Mucosa of stomach (tissue), 1 donor: ENCODE data around the gene ABCB6.
A peak's percentile ranks its signal among the peaks of the same experiment; 100 is the strongest.

ENCODE experiments used
- H3K27me3 ChIP-seq: one replicate; pipeline ENCODE4 v1.7.0; 2013; ENCODE audit warnings: mild to moderate bottlenecking, low read length; ENCODE audit not compliant: control insufficient read depth, insufficient read depth
- H3K36me3 ChIP-seq: one replicate; pipeline ENCODE4 v1.7.0; 2013; ENCODE audit warnings: low read length; ENCODE audit not compliant: control insufficient read depth, insufficient read depth
- H3K4me1 ChIP-seq: one replicate; pipeline ENCODE4 v1.7.0; 2013; ENCODE audit warnings: mild to moderate bottlenecking, low read length; ENCODE audit not compliant: control insufficient read depth, insufficient read depth
- H3K4me3 ChIP-seq: one replicate; pipeline ENCODE4 v1.7.0; 2013; ENCODE audit warnings: low read length
- H3K9ac ChIP-seq: one replicate; pipeline ENCODE4 v1.7.0; 2013; ENCODE audit warnings: mild to moderate bottlenecking, low read length, moderate library complexity
- H3K9me3 ChIP-seq: one replicate; pipeline ENCODE4 v1.7.0; 2013; ENCODE audit warnings: mild to moderate bottlenecking, low read length, moderate library complexity; ENCODE audit not compliant: control insufficient read depth
- donor health status: Pancreatic carcinoma.

ABCB6 gene

DNA sequence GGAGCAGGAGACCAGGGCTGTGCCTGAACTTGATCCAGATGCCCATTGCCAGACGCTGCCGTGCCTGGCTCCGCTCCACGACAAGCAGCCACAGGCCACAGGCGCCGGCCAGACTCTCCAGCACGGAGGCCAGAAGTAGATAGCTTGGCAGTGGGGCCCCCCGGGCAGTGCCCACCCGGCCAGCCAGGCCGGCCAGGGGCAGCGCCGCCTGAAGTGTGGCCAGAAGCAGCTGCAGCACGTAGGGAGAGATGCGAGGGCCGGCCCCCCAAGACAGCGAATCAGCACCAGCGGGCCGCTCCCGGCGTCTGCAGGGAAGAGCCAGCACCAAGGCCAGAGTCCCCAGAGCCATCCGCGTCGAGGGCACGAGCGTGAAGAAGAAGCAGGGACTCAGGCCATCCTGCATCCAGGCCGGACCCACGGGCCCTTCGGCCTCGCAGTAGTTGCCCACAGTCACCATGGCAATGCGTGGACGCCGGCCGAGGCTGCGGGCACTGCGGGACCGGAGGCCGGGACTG lies 484 bp downstream of the ABCB6 start:
- no peaks in the 10 kb centered on the region for H3K9me3 ChIP-seq
- no peaks in the 10 kb centered on the region for H3K27me3 ChIP-seq
- H3K9ac ChIP-seq = peak overlapping the region; percentile 49
- H3K4me3 ChIP-seq = peak overlapping the region; percentile 28
- peaks cover 33% of the 10 kb centered on the region for H3K4me1 ChIP-seq
- peaks cover 10% of the 10 kb centered on the region for H3K36me3 ChIP-seq

DNA sequence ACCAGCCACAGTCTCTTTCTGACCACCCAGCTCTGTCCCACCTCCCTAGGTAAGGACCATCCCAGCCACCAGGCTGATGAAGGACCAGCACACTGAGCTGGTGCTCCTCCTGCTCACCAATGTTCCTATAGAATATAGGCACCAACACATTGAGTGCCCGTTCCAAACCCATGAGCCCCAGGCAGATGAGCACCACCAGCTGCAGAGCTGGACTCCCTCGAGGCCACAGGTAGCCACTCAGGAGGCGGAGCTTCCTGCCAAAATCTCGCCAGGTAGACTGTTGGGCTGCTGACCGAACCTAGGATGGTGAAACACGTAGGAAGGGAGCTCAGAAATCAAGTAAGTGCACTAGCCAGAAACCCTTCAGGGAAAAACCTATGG lies 2.2 kb downstream of the ABCB6 start:
- Histone ChIP-seq H3K4me3 (no peak overlapping the region), H3K9ac (no peak overlapping the region), H3K36me3 (peaks cover 8% of the 10 kb centered on the region), H3K27me3 (no peaks in the 10 kb centered on the region), H3K9me3 (no peaks in the 10 kb centered on the region), H3K4me1 (peaks cover 33% of the 10 kb centered on the region)

DNA sequence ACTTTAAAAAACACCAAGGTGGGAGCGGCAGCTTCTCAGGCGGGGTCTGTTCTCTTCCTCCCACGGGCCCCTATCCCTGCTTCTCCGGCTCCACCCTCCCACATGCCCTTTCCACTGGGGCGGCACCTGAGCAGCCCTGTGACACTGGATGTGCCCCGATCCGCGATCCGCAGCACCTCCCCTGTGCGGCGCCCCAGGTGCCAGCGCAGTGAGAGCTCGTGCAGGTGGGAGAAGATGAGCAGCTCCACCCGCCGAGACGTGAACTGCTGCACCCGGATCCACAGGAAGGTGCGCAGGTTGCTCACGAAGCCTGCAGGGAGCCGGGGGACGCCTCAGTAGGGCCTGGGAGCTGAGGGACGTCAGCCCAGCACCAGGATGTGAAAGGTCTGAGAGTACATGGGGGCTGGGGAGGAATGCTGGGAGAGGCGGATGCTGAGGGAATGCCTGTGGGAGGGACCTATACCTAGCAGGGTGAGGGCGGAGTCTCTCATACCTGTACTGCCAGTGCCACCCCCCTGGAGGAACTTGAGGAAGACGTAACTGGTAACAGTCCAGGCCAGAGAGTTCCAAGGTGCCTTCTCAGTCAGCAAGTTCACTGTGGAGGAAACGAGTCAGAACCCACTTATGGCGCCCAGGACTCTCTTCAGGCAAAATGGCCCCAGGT lies 2.8 kb downstream of the ABCB6 start:
- H3K9me3 ChIP-seq = no peaks in the 10 kb centered on the region
- peaks cover 8% of the 10 kb centered on the region for H3K36me3 ChIP-seq
- no peak overlapping the region for H3K9ac ChIP-seq
- H3K27me3 ChIP-seq = no peaks in the 10 kb centered on the region
- H3K4me3 ChIP-seq = no peak overlapping the region
- H3K4me1 ChIP-seq = peaks cover 33% of the 10 kb centered on the region

DNA sequence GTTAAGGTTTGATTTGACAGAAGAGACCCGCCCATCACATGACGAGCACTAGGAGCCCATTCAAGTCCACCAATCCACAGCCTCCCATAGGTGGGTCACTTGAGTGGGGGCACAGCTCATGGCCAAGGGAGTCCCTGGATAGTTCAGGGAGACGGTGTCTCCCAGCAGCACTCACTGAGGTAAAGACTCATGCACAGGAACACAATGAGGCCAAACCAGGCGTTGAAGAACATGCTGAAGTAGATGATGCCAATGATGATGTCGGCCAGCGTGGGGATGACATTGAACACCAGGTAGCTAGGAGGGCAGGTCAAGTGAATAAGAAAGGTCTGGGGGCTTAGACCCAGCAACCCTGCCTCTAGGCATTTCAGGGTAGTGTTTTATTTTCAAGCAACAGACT lies 4.0 kb downstream of the ABCB6 start:
- Histone ChIP-seq H3K9ac (no peak overlapping the region), H3K27me3 (no peaks in the 10 kb centered on the region), H3K4me3 (no peak overlapping the region), H3K4me1 (peaks cover 32% of the 10 kb centered on the region), H3K36me3 (peaks cover under 1% of the 10 kb centered on the region), H3K9me3 (no peaks in the 10 kb centered on the region)

DNA sequence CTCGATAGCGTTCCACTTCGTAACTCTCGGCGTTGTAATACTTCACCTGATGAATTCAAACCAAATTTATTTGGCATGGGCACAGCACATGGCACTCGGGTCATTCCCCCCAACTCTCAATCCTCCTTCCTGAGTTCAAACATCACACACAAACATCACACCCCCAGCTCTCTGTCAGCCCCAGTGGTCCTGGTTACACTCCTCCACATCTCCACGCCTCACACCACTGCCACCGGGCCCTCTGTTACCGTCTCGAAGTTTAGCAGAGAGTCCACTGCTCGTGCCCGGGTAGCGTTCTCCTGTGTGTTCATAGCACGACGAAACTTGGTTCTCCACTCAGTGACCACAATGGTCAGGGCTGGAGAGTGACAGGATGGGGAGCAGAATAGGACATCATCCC lies 4.6 kb downstream of the ABCB6 start:
- no peak overlapping the region for H3K4me3 ChIP-seq
- no peaks in the 10 kb centered on the region for H3K9me3 ChIP-seq
- H3K9ac ChIP-seq = no peak overlapping the region
- peaks cover 26% of the 10 kb centered on the region for H3K4me1 ChIP-seq
- peaks cover 2% of the 10 kb centered on the region for H3K36me3 ChIP-seq
- H3K27me3 ChIP-seq = no peaks in the 10 kb centered on the region

DNA sequence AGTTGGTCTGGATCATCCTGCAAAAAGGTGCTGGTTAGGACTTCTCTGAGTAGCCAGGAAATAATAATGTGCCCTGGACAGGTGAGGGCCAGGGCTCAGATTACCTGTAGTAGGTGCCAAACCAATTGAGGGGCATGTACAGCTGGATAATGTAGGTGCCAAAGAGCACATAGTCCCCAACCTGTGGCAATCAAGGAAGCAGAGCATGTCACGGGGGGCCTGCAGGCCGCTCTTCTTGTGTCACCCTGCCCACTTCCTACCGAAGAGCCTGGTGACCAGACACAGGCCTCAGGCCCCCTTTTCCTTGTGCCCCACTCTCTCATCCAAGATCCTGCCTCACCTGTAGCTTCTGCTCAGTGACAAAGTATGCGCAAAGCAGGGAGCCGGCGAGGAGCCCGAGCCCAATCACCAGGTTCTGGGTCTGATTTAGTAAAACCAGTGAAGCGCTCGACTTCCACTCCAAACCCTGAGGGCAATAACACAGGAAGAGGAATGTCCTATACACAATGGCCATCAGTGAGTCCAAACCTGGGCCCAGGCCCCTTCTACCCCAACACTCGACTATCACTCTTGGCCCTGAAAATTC lies 5.2 kb downstream of the ABCB6 start:
- Histone ChIP-seq H3K4me3 (no peak overlapping the region), H3K4me1 (peaks cover 23% of the 10 kb centered on the region), H3K9ac (no peak overlapping the region), H3K36me3 (peaks cover 6% of the 10 kb centered on the region), H3K27me3 (no peaks in the 10 kb centered on the region), H3K9me3 (no peaks in the 10 kb centered on the region)

DNA sequence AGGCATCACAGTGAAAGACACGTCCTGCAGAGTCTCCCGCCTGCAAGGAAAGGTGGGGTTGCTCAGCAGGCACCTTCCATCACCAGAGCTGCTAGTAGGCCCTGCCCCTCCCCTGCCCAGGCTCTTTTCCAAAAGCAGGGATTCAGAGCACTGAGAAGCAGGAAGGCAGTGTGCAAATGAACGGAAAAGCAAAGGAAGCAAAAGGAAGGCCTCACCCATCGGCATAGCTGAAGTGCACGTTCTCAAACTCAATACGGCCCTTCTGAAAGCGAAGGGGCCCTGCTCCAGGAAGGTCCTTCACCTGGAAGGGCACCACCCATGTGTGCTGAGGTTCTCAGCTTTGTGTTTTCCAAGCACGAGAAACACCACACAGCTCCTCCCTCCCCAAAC lies 5.7 kb downstream of the ABCB6 start:
- no peaks in the 10 kb centered on the region for H3K9me3 ChIP-seq
- no peaks in the 10 kb centered on the region for H3K27me3 ChIP-seq
- peaks cover 6% of the 10 kb centered on the region for H3K36me3 ChIP-seq
- no peak overlapping the region for H3K9ac ChIP-seq
- H3K4me3 ChIP-seq = no peak overlapping the region
- H3K4me1 ChIP-seq = peaks cover 23% of the 10 kb centered on the region

DNA sequence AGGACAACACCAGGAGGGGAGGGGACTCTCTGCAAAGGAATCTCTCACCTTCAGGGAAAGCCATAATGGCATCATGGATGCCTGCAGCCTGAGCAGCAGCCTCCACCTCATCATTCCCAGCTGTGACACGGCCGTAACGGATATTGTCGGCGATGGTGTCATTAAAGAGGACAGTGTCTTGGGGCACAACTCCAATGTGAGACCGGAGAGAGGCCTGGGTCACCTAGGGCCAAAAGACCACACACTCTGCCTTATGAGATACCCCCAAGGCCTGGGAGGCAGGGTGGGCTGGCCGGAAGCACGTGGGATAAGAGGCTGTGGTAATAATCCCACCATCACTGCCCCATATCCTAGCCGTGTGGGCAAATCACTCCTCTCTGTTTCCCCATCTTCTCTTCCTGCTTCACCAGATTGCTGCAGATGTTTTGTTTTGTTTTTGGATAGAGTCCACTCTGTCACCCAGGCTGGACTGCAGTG lies 7.8 kb downstream of the ABCB6 start:
- no peak overlapping the region for H3K9ac ChIP-seq
- no peaks in the 10 kb centered on the region for H3K27me3 ChIP-seq
- H3K36me3 ChIP-seq = peaks cover 6% of the 10 kb centered on the region
- no peak overlapping the region for H3K4me3 ChIP-seq
- H3K9me3 ChIP-seq = no peaks in the 10 kb centered on the region
- H3K4me1 ChIP-seq = peaks cover 19% of the 10 kb centered on the region

DNA sequence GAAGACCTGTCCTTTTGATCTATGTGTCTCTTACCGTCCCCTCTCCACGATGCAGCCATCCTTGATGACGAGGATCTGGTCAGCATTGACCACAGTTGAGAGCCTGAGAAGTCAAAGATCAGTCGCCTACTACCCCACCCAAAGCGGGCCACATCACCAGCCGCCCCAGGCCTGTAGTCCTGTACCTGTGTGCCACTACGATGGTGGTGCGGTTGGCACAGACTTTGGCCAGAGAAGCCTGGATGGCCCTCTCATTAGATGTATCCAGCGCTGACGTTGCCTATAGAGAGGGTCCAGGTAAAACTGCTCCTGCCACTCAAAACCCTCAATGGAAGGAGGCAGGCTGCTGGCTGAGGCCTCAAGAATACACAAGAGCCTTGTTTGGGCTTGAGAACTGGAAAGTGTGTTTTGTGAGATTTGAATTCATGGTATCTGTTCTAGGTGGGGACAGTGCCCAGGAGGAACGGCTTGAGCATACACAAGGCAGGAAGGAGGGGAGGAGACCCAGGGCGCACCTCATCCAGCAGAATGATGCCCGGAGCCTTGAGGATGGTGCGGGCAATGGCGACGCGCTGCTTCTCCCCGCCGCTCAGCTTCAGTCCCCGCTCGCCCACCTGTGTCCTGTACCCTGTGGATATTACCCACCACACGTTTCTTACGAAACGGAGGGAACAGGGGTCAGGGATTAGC lies 8.4 kb downstream of the ABCB6 start:
- H3K27me3 ChIP-seq = no peaks in the 10 kb centered on the region
- no peak overlapping the region for H3K4me3 ChIP-seq
- peaks cover 6% of the 10 kb centered on the region for H3K36me3 ChIP-seq
- no peak overlapping the region for H3K9ac ChIP-seq
- H3K9me3 ChIP-seq = no peaks in the 10 kb centered on the region
- H3K4me1 ChIP-seq = peaks cover 19% of the 10 kb centered on the region

DNA sequence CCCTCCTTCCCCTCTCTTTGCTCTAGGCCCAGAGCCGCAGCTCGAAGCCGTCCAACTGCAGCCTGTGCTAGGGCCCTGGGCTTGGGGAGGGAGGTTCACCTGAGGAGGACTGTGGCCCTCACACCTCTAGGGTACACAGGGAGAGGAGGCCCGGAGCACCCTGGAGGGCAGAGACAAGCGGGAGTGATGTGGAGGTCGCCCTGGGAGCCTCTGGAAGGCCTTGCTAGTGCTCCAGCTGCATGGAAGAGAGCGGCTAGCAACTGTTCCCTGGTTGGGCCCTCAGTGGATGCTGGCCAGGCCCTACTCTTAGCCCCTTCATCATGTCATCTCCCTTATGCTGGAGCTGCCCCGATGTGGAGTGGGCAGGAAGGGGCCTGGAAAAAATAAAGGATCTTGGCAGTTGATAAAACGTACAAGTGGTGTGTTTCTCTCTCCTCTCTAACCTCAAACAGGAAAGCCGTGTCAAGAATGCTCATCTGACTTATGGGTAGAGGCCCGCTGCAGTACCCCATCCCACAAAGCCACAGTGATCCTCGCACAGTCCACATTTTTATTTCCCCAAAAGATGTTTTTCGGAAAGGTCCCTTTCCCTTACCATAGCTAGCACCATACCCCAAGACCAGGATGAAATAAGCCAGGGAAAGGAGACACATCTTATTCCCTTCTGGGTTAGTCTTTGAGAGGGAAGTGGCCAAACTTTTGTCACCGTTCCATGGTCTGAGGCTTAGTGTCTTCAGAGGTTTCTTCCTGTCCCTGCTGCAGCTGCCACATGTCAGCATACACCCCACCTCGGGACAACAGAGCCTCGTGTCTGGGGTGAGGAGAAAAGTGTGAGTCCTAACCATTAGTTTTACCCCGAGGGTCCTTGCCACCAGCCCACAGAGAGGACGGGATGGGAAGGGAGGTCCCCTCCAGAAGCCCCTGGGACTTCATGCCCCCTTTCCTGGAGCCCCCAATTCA lies 9.2 kb downstream of the ABCB6 start:
- no peak overlapping the region for H3K4me3 ChIP-seq
- no peaks in the 10 kb centered on the region for H3K27me3 ChIP-seq
- no peaks in the 10 kb centered on the region for H3K9me3 ChIP-seq
- H3K9ac ChIP-seq = no peak overlapping the region
- peaks cover 19% of the 10 kb centered on the region for H3K4me1 ChIP-seq
- peaks cover 6% of the 10 kb centered on the region for H3K36me3 ChIP-seq

DNA sequence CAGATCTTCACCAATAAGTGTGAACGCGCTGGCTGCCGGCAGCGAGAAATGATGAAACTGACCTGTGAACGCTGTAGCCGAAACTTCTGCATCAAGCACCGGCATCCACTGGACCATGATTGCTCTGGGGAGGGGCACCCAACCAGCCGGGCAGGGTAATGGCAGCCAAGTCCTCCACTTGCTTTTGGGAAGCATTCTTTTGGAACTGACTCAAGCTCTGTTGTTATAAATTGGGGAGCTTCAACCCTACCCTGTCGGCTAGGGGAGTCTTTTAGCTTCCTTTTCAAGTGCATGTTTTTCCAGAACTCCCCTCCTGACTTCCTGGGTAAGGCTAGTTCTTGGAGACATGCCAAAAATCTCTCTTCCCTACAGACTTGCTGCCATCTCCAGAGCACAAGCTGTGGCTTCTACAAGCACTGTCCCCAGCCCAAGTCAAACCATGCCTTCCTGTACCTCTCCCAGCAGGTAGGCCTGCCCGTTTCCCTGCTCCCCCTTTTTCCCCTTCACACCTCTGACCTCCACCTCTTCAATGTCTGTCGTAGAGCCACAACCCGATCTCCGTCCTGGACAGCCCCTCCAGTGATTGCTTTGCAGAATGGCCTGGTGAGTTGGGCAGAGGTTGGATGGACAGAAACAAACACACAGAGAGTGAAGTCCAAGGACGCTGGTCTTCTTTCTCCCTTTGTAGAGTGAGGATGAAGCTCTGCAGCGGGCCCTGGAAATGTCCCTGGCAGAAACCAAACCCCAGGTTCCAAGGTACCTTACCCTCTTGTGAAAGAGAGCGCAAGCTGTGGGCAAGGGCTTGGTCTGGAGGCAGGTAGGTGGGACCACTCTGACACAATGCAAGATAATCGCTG lies 10.6 kb downstream of the ABCB6 start:
- H3K4me3 ChIP-seq = peak overlapping the region; percentile 52
- peaks cover 6% of the 10 kb centered on the region for H3K36me3 ChIP-seq
- H3K9ac ChIP-seq = no peak overlapping the region
- H3K9me3 ChIP-seq = no peaks in the 10 kb centered on the region
- peaks cover 19% of the 10 kb centered on the region for H3K4me1 ChIP-seq
- no peaks in the 10 kb centered on the region for H3K27me3 ChIP-seq
